Hematopoietic multipotent progenitor cell (in vitro differentiated cells): ENCODE results near the gene ANO1. TPM values are rescaled to one million over a fixed set of nuclear protein-coding genes. Genes with fewer than 3 reads are reported as not detected.

Experiments used
- DNase-seq, 3 donors: peaks; one replicate each; pipeline ENCODE4 v3.0.0-alpha.2; 2011 to 2015; ENCODE audit warnings: low read depth in 2 of 3, low spot score in 2 of 3
- total RNA-seq: library from RNA; depleted of rRNA; stranded (reverse); fragments of >200 nt; gene quantifications from one replicate; pipeline ENCODE4 v1.2.3, GENCODE V29; 2012

Gene ANO1
- total RNA-seq, 1 donor: not detected

- DNase-seq: no peak
Observed at GRCh38 chr11:70049045-70049444, 29.1 kb upstream of the ANO1 start.

GRCh38 chr11:70050243-70050642, 27.9 kb upstream of the ANO1 start:
- DNase-seq: no peak

- no peak for DNase-seq
Observed at GRCh38 chr11:70054004-70054403, 24.1 kb upstream of the ANO1 start.

- no peak for DNase-seq
Observed at GRCh38 chr11:70055444-70055843, 22.7 kb upstream of the ANO1 start.

GRCh38 chr11:70057080-70057479, 21.0 kb upstream of the ANO1 start:
- DNase-seq: no peak

DNA sequence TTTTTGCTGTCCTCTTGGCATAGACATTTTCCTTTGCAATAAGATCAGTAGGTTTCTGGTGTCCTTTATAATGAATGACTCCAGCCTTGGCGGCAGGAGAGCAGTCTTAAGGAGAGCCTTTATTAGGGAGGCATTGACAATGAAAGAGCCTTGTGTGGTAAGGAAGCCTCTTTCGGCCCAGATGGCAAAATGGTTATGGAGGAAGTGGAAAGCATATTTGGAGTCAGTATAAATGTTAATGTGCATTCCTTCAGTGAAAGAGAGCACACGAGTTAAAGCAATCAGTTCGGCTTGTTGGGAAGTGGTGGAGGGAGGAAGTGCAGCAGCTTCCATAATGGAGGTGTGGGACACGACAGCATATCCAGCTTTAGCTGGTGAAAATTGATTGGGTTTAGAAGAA, 18.1 kb upstream of the ANO1 start:
- no peak for DNase-seq

DNA sequence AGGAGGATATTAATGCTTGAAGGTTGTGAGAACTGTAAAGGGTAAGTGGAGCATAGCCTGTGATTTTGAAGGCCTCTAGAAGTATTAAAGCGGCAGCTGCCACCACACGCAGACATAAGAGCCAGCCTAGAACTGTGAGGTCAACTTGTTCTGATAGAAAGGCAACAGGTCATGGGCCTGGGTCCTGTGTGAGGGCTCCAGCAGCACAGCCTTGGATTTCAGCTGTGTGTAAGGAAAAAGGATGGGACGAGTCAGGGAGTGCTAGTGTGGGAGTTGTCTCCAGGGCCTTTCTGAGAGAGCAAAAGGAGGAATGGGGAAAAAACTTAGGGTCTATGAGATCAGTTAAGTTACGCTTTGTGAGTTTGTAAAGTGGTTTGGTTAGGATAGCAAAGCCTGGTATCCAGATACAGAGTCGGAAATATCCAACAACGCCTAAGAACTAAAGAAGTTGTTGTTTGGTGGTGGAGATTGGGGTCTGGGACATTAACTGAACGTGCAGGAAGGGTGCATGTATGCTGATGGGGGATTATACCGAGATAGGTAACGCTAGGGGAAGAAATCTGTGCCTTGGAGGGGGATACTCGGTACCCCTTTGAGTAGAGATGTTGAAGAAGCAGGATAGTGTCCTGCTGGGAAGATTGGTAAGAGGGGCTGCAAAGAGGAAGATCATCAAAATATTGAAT, 17.4 kb upstream of the ANO1 start:
- DNase-seq: no peak

DNA sequence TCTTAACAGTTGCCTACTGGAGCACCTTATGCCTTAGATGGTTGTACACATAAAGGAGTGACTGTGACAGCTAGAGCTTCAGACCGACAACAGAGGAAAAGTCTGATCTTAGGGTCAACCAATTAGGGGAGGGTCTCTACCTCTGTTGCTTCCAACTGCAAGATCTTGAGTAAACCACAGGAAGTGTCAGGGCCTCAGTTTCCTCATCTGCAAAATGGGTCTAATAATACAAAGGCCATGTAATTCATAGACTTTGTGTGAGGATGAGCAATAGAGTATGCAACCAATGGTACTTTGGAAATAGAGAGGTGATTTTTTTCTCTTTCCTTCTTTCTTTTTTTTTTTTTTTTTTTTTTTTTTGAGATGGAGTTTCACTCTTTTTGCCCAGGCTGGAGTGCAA, 16.4 kb upstream of the ANO1 start:
- no peak for DNase-seq

DNA sequence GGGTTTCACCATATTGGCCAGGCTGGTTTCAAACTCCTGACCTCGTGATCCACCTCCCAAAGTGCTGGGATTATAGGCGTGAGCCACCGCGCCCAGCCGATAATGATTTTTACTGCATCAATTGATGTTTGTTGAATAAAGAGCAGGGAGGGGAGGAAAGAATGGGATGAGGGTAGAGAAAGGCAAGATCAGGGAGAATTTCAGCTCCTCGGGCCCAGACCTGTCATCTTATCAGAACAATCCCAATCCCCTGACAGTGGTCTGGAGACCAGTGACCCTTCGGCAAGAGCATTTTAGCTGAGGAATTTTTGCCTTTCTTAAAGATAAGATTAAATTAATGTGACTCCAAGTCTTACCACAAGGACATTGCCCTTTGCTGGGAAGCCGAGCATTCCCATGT, 15.0 kb upstream of the ANO1 start:
- no peak for DNase-seq

GRCh38 chr11:70063555-70063954, 14.6 kb upstream of the ANO1 start:
- DNase-seq: no peak

- DNase-seq: no peak
Observed at GRCh38 chr11:70064008-70064725, 13.9 kb upstream of the ANO1 start.

DNA sequence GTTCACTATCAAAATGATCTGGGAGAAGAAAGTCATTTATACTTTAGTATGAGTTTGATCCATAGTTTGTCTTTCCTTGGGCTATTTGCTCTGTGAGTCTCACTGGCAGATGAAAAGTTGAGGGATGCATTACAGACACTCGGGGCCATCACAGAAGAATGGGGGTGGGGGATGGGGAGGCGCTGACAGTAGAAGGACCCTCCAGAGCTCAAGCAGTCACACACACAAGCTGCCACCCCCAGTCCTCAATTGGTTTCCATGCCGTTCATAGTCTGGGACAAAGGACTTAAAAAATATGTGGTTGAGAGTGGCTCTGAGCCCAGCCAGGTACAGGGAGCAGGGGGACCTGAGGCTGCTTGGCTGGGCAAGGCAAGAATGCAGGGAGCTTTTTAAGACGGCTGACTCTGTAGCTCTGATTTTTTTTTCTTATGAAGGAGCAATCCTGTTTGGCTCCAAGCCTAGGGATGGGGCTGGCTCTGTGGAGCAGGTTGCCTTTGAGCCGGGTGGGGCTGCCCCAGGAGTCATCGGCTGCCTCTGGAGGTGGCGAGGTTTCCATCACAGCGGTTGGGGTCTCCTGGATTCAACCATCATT, 13.3 kb upstream of the ANO1 start:
- DNase-seq: no peak

- DNase-seq: no peak
Observed at GRCh38 chr11:70065318-70066135, 12.6 kb upstream of the ANO1 start.

DNA sequence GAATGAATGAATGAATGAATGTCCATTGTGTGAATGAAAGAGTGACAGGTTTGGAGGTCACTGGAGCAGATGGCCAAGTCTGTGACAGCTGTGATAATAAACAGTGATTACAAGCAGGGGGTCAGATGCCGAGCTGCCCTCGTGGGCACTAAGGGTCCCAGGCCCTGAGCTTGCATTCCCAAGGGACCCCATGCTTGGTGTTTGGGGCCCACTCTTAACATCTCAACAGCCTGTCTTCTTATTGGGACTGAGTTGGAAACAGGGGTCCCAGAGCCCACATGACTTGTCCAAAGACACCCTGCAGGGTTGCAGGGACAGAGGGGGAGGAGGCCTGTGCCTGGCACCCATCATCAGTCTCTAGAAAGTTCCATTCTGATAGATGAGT, 12.0 kb upstream of the ANO1 start:
- DNase-seq: no peak

GRCh38 chr11:70066628-70067027, 11.5 kb upstream of the ANO1 start:
- no peak for DNase-seq

DNA sequence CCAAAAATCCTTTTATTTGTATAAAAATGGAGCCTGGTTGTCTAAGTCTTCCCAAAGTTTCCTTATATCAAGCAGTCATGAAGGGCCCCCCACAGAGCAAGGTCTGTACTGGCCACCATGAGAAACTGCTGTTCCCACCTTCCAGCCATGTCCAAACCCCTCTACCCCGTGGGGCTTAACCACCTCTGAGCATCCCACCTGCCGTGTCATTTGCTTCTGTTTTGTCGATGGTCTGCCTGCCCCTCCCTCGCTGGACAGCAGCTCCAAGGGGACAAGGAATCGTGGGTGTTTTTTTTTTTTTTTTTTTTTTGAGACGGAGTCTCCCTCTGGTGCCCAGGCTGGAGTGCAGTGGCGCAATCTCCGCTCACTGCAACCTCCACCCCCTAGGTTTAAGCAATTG, 11.1 kb upstream of the ANO1 start:
- DNase-seq: no peak

- no peak for DNase-seq
Observed at GRCh38 chr11:70067591-70068341, 10.4 kb upstream of the ANO1 start.

- DNase-seq: no peak
Observed at GRCh38 chr11:70068345-70068744, 9.8 kb upstream of the ANO1 start.

GRCh38 chr11:70068950-70069349, 9.2 kb upstream of the ANO1 start:
- DNase-seq: no peak

GRCh38 chr11:70070706-70071105, 7.4 kb upstream of the ANO1 start:
- DNase-seq: no peak

- no peak for DNase-seq
Observed at GRCh38 chr11:70071996-70072395, 6.1 kb upstream of the ANO1 start.
